ENCODE data around the gene BICRA. TPM values are rescaled to one million over a fixed set of nuclear protein-coding genes. Genes with fewer than 3 reads are reported as not detected.
A peak's percentile ranks its signal among the peaks of the same experiment; 100 is the strongest.

BICRA gene
- total and polyA plus RNA-seq, 2 of the 8 experiments (the other 6 are each of a cell fraction or from before 2014, with no cell fraction given), result 1.5 to 29.2 TPM

DNA sequence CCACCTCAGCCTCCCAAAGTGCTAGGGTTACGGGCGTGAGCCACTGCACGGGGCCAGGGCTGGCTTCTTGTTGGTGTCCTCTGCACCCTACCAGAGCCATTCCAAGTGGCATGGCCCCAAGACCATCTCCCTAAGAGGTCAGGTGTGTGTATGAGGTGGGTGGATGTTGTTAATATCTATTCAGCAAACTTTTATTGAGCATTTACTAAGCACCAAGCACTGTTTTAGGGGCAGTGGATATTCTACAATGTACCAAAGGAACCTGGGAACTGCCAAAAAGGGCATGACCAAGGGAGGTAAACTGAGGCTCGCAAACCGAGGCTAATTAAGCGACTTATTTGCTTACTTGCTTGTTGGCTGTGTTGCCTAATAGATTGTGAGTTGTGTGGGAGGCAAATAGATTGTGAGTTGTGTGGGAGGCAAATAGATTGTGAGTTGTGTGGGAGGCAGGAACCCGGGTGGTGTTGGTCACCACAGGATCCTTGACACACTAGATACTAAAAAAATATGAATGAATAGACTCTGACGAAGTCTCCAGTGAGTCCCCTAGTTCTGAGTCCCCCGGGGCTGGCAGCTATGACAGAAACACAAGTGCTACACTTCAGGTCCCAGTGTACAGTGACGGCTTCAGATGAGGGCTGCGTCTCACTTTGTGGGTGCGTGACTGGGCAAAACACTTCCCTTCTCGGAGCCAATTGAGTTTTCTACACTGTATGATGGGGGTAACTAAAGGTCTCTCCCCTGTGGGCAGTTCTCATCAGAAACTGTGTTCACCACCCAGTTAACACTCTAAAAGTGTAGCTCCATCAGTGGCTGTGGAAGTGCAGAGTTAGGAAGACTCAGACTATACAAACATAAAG is 5.0 kb upstream of the BICRA start:
- H4K5ac ChIP-seq (ENCODE audit: insufficient read length, low read depth, low read length), result no peak overlapping the region
- no peak for FAIRE-seq
- no peak overlapping the region for H2BK5ac ChIP-seq (ENCODE audit: low read depth, low read length)
- H3K79me2 ChIP-seq (ENCODE audit: control insufficient read depth in 1 of 2, insufficient read depth in 2 of 2, low read length in 2 of 2), result peaks cover 0 to 9% of the 10 kb centered on the region in 2 experiments; a peak in 2 of 4 replicates
- TF ChIP-seq MAFK (IDR thresholded peaks at IDR 0.05; ENCODE audit: low read depth, low read length), result no peak
- no peak for TF ChIP-seq BACH1 (IDR thresholded peaks at IDR 0.05; ENCODE audit: low read length)
- no peak for TF ChIP-seq CHD2 (IDR thresholded peaks at IDR 0.05; ENCODE audit: low read length)
- no peak for TF ChIP-seq SAP30 (IDR thresholded peaks at IDR 0.05; ENCODE audit: insufficient read depth, insufficient replicate concordance, low read length)
- TF ChIP-seq EP300 (IDR thresholded peaks at IDR 0.05; ENCODE audit: borderline replicate concordance in 1 of 2, low read depth in 2 of 2, low read length in 2 of 2), result no peak
- TF ChIP-seq CREB1 (IDR thresholded peaks at IDR 0.05), result no peak
- TF ChIP-seq KDM4A (IDR thresholded peaks at IDR 0.05; ENCODE audit: low read depth, low read length, severe bottlenecking), result no peak
- no peak for TF ChIP-seq RNF2 (IDR thresholded peaks at IDR 0.05; ENCODE audit: borderline replicate concordance, low read depth, low read length, missing control alignments, poor library complexity, severe bottlenecking)
- no peak for TF ChIP-seq RFX5 (IDR thresholded peaks at IDR 0.05; ENCODE audit: borderline replicate concordance, low read depth, low read length)
- TF ChIP-seq SP2 (IDR thresholded peaks at IDR 0.05; ENCODE audit: low read length), result no peak
- no peak overlapping the region for H3K27ac ChIP-seq (ENCODE audit: low read depth, low read length)
- WGBS, 2 experiments (ENCODE audit: extremely low coverage in 1 of 2, insufficient coverage in 1 of 2, insufficient read length in 1 of 2, insufficient replicate concordance in 2 of 2, low coverage in 1 of 2, low lambda C conversion rate in 2 of 2, missing lambda C conversion rate in 1 of 2), result 85% methylated on average over 13 of the region's 13 CpGs; no CpG with 5 or more reads in 1 of the 2 experiments
- ChIA-PET POLR2A (ENCODE audit: partially characterized antibody) (interaction anchor here (1.4 kb wide), 1 partner anchor 13 kb away, joined by 3 read pairs; no protein-coding TSS in a partner anchor), CTCF (ENCODE audit: partially characterized antibody) (interaction anchor here (1.7 to 1.8 kb wide), 2 partner anchors 14 to 103 kb away, joined by 5 read pairs; no protein-coding TSS in a partner anchor)
- H2AFZ ChIP-seq (ENCODE audit: low read length), result no peak overlapping the region
- 0 out of 2 replicates have a peak overlapping the region, but pooled peaks have one; percentile 33 for H2BK12ac ChIP-seq (ENCODE audit: low read depth, low read length)
- no peak overlapping the region for H2BK20ac ChIP-seq (ENCODE audit: low read length)
- H3K9me3 ChIP-seq (ENCODE audit: insufficient read depth in 2 of 2, low read depth in 1 of 2, low read length in 1 of 2), result no peaks in the 10 kb centered on the region
- no peak overlapping the region for H2BK15ac ChIP-seq (ENCODE audit: low read length)
- no peaks in the 10 kb centered on the region; a peak in 3 of 7 replicates for H3K4me1 ChIP-seq (replicated peaks in 1 of 4; ENCODE audit: control insufficient read depth in 3 of 4, insufficient read depth in 4 of 4, low read length in 3 of 4)
- no peak overlapping the region for H3K4me2 ChIP-seq (ENCODE audit: insufficient read depth in 1 of 2, low read depth in 2 of 2, low read length in 2 of 2)
- no peak overlapping the region for H3K4me3 ChIP-seq (ENCODE audit: extremely low read depth in 1 of 4, insufficient read depth in 2 of 4, low read depth in 3 of 4, low read length in 4 of 4)
- H3K79me1 ChIP-seq (ENCODE audit: low read depth, low read length), result no peaks in the 10 kb centered on the region
- no peak overlapping the region for H3K23ac ChIP-seq (ENCODE audit: insufficient read length)
- no peak overlapping the region for H3K18ac ChIP-seq (ENCODE audit: extremely low read depth, low read length)
- peaks cover 0 to 2% of the 10 kb centered on the region in 2 experiments for H4K20me1 ChIP-seq (replicated peaks in 1 of 2; ENCODE audit: control insufficient read depth in 1 of 2, insufficient read depth in 2 of 2, low read length in 2 of 2)
- no peak overlapping the region for H3K56ac ChIP-seq (replicated peaks; ENCODE audit: insufficient read length, low read depth, low read length)
- no peak overlapping the region for H4K8ac ChIP-seq (ENCODE audit: extremely low read depth, insufficient read depth, low read length)
- H3K23me2 ChIP-seq (ENCODE audit: low read depth, low read length), result peaks cover 4% of the 10 kb centered on the region
- no peaks in the 10 kb centered on the region for H3K36me3 ChIP-seq (ENCODE audit: control insufficient read depth in 2 of 4, insufficient read depth in 4 of 4, low read length in 3 of 4)
- no peak overlapping the region for H2BK120ac ChIP-seq (replicated peaks; ENCODE audit: low read depth, low read length)
- no peak overlapping the region for H2AK5ac ChIP-seq (ENCODE audit: low read depth, low read length)
- H4K91ac ChIP-seq (replicated peaks; ENCODE audit: insufficient read length, low read length), result peak overlapping the region; percentile 42
- H3K14ac ChIP-seq (ENCODE audit: insufficient read length), result no peak overlapping the region
- H3K4ac ChIP-seq (replicated peaks; ENCODE audit: insufficient read length, low read depth, low read length), result no peak overlapping the region
- DNase-seq (ENCODE audit: low read depth in 1 of 2, low spot score in 2 of 2), result no peak
- H3K27me3 ChIP-seq (replicated peaks in 1 of 4; ENCODE audit: control insufficient read depth in 3 of 4, extremely low read depth in 1 of 4, insufficient read depth in 3 of 4, low read length in 3 of 4), result no peaks in the 10 kb centered on the region
- H3K9ac ChIP-seq (replicated peaks in 1 of 4; ENCODE audit: extremely low read depth in 1 of 4, low read depth in 3 of 4, low read length in 3 of 4), result no peak overlapping the region

Measured in H1 (cell line).